ENCODE results near the gene TTC23. TPM values are rescaled to one million over a fixed set of nuclear protein-coding genes. Genes with fewer than 3 reads are reported as not detected.

The TTC23 gene
- total RNA-seq, 1 donor = 21.7 TPM

GRCh38 chr15:99182791-99183190 lies 66.6 kb downstream of the TTC23 start:
- no peaks in the 10 kb centered on the region for H3K4me1 ChIP-seq (ENCODE audit: insufficient read depth, low read length)
- no peaks in the 10 kb centered on the region for H3K27me3 ChIP-seq (ENCODE audit: insufficient read depth, low read length)
- H3K79me2 ChIP-seq (ENCODE audit: insufficient read depth, low read length) = no peaks in the 10 kb centered on the region
- no peak overlapping the region for H3K27ac ChIP-seq (ENCODE audit: low read depth, low read length)
- H2AFZ ChIP-seq (ENCODE audit: low read length) = no peak overlapping the region
- H3K36me3 ChIP-seq (ENCODE audit: insufficient read depth, low read length) = no peaks in the 10 kb centered on the region
- no peak for TF ChIP-seq CTCF (IDR thresholded peaks at IDR 0.05; ENCODE audit: extremely low read depth, low read depth, low read length)
- H3K4me2 ChIP-seq (ENCODE audit: insufficient read depth, low read length) = no peak overlapping the region
- no peak for DNase-seq (ENCODE audit: insufficient read length, low spot score, missing footprints)
- no peaks in the 10 kb centered on the region for H3K9me3 ChIP-seq (ENCODE audit: low read depth, low read length)
- no peak overlapping the region for H3K4me3 ChIP-seq (ENCODE audit: insufficient read depth, low read length)
- H4K20me1 ChIP-seq (ENCODE audit: insufficient read depth, low read length) = no peaks in the 10 kb centered on the region

GRCh38 chr15:99181545-99181971 lies 67.8 kb downstream of the TTC23 start:
- DNase-seq (ENCODE audit: insufficient read length, low spot score, missing footprints) = peak; percentile 42
- no peak overlapping the region for H3K4me2 ChIP-seq (ENCODE audit: insufficient read depth, low read length)
- no peaks in the 10 kb centered on the region for H3K79me2 ChIP-seq (ENCODE audit: insufficient read depth, low read length)

GRCh38 chr15:99180964-99181306 lies 68.4 kb downstream of the TTC23 start:
- no peak overlapping the region for H3K4me3 ChIP-seq (ENCODE audit: insufficient read depth, low read length)
- H4K20me1 ChIP-seq (ENCODE audit: insufficient read depth, low read length) = no peaks in the 10 kb centered on the region
- no peak overlapping the region for H2AFZ ChIP-seq (ENCODE audit: low read length)
- peaks cover 5% of the 10 kb centered on the region for H3K4me1 ChIP-seq (ENCODE audit: insufficient read depth, low read length)
- H3K27ac ChIP-seq (ENCODE audit: low read depth, low read length) = no peak overlapping the region
- no peaks in the 10 kb centered on the region for H3K9me3 ChIP-seq (ENCODE audit: low read depth, low read length)
- no peak for DNase-seq (ENCODE audit: insufficient read length, low spot score, missing footprints)
- H3K4me2 ChIP-seq (ENCODE audit: insufficient read depth, low read length) = no peak overlapping the region
- H3K36me3 ChIP-seq (ENCODE audit: insufficient read depth, low read length) = no peaks in the 10 kb centered on the region
- H3K79me2 ChIP-seq (ENCODE audit: insufficient read depth, low read length) = no peaks in the 10 kb centered on the region
- no peak for TF ChIP-seq CTCF (IDR thresholded peaks at IDR 0.05; ENCODE audit: extremely low read depth, low read depth, low read length)
- H3K27me3 ChIP-seq (ENCODE audit: insufficient read depth, low read length) = no peaks in the 10 kb centered on the region

More at GRCh38 chr15:99181545-99181971, 67.8 kb downstream of the TTC23 start:
- no peaks in the 10 kb centered on the region for H3K36me3 ChIP-seq (ENCODE audit: insufficient read depth, low read length)
- no peak for TF ChIP-seq CTCF (IDR thresholded peaks at IDR 0.05; ENCODE audit: extremely low read depth, low read depth, low read length)
- no peak overlapping the region for H3K27ac ChIP-seq (ENCODE audit: low read depth, low read length)
- no peaks in the 10 kb centered on the region for H3K9me3 ChIP-seq (ENCODE audit: low read depth, low read length)
- peaks cover 5% of the 10 kb centered on the region for H3K4me1 ChIP-seq (ENCODE audit: insufficient read depth, low read length)
- peak overlapping the region; percentile 29 for H2AFZ ChIP-seq (ENCODE audit: low read length)
- H4K20me1 ChIP-seq (ENCODE audit: insufficient read depth, low read length) = no peaks in the 10 kb centered on the region
- no peaks in the 10 kb centered on the region for H3K27me3 ChIP-seq (ENCODE audit: insufficient read depth, low read length)
- H3K4me3 ChIP-seq (ENCODE audit: insufficient read depth, low read length) = no peak overlapping the region

- no peaks in the 10 kb centered on the region for H3K36me3 ChIP-seq (ENCODE audit: insufficient read depth, low read length)
- no peaks in the 10 kb centered on the region for H3K9me3 ChIP-seq (ENCODE audit: low read depth, low read length)
- H3K4me2 ChIP-seq (ENCODE audit: insufficient read depth, low read length) = no peak overlapping the region
- H3K4me3 ChIP-seq (ENCODE audit: insufficient read depth, low read length) = no peak overlapping the region
- no peaks in the 10 kb centered on the region for H3K27me3 ChIP-seq (ENCODE audit: insufficient read depth, low read length)
- H2AFZ ChIP-seq (ENCODE audit: low read length) = no peak overlapping the region
- H3K27ac ChIP-seq (ENCODE audit: low read depth, low read length) = no peak overlapping the region
- H3K4me1 ChIP-seq (ENCODE audit: insufficient read depth, low read length) = peaks cover 5% of the 10 kb centered on the region
- H4K20me1 ChIP-seq (ENCODE audit: insufficient read depth, low read length) = no peaks in the 10 kb centered on the region
- TF ChIP-seq CTCF (IDR thresholded peaks at IDR 0.05; ENCODE audit: extremely low read depth, low read depth, low read length) = no peak
- DNase-seq (ENCODE audit: insufficient read length, low spot score, missing footprints) = no peak
- H3K79me2 ChIP-seq (ENCODE audit: insufficient read depth, low read length) = no peaks in the 10 kb centered on the region
Measured at GRCh38 chr15:99180086-99180963, 69.1 kb downstream of the TTC23 start.

All from osteoblast (primary cell).